HL-60/S4 (cell line): ENCODE measurements around the gene NCKAP5L.

Experiments used
- in situ Hi-C: fragments of 300-500 bp; cut with MboI; formaldehyde crosslinking; loops from 2 replicates; pipeline ENCODE4 v1.14.3; 2022; ENCODE audit warnings: low sequenced_read_pairs

NCKAP5L gene

DNA sequence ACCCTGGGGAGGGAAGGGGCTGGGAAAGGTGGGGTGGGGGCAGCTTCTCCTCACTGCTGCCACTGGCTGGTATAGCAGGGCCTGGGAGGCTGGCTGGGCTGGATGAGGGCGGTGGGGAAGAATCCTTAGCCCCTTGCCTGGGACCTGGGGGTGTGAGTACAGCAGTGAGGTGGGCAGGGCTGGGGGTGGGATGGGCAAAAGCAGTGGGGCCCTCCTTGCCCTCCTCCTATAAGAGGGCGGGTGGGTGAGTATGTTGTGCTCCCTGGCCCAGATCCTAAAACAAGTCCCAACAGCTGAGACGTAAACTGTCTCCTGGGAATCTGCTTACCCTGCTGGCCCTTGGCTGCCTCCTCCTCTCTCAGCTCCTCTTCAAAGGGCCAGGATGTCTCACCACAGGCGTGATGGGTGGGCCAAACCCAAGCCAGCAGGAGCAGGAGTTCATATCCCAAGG is 2.2 kb downstream of the NCKAP5L start:
- in situ Hi-C loops = no loop called here

- in situ Hi-C loops = no loop called here
These were observed 2.7 kb downstream of the NCKAP5L start for GRCh38 chr12:49825360-49825970.

GRCh38 chr12:49824895-49825294 is 3.3 kb downstream of the NCKAP5L start:
- in situ Hi-C loops = no loop called here

- in situ Hi-C loops = no loop called here
These were observed 3.8 kb downstream of the NCKAP5L start for GRCh38 chr12:49824416-49824815.

GRCh38 chr12:49823951-49824350 is 4.3 kb downstream of the NCKAP5L start:
- in situ Hi-C loops = no loop called here

DNA sequence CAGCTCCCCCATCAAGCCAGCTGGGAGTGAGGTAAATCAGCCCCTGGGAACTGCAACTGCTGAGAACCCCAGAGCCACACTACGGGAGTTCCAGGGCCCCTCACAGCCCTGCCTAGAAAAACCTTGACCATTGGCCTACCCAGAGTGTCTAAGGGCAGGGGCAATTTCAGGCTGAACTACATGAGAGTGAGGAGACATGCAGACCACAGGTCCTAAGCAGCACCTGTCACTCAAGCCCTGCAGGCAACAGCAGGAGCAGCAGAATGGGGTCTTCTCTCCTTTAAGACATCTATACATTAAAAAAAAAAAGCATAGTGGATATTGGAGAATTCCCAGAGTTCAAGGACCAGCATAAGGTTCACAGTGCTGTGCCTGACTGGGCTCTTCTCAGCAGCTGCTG is 4.9 kb downstream of the NCKAP5L start:
- in situ Hi-C loops = no loop called here

- in situ Hi-C loops = no loop called here
These were observed 6.6 kb downstream of the NCKAP5L start for GRCh38 chr12:49821373-49822287.

GRCh38 chr12:49819786-49820185 is 8.4 kb downstream of the NCKAP5L start:
- in situ Hi-C loops = no loop called here

DNA sequence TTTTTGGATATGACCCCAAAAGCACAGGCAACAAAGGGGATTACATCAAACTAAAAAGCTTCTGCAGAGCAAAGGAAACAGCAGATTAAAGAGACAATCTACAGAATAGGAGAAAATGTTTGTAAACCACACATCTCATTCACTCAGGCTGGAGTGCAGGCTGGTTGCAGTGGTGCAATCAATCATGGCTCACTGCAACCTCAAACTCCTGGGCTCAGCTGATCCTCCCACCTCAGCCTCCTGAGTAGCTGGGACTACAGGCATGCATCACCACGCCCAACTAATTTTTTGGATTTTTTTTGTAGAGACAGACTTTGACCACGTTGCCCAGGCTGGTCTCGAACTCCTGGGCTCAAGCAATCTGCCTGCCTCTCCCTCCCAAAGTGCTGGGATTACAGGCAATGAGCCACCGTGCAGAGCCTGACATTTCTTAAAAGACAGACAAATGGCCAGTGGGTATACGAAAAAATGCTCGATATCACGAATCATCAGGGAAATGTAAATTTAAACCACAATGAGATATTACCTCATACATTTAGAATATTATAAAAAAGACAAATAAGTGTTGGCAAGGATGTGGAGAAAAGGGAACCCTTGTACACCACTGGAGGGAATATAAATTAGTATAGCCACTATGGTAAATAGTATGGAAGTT is 9.8 kb downstream of the NCKAP5L start:
- in situ Hi-C loops = no loop called here

DNA sequence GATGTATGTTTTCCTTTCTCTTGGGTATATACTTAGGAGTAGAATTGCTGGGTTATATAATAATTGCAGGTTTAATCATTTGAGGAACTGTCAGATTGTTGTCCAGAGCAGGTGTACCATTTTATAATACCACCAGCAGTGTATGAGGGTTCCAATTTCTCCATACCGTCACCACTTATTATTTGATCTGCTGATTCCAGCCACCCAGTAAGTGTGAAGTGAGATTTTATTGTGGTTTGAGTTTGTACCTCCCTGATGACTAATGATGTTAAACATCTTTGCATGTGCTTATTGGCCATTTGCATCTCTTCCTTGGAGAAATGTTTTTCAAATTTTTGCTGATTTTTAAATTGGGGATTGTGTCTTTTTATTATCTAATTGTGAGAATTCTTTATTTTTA is 15.1 kb downstream of the NCKAP5L start:
- in situ Hi-C loops = no loop called here

- in situ Hi-C loops = no loop called here
These were observed 16.2 kb downstream of the NCKAP5L start for GRCh38 chr12:49811961-49812401.

DNA sequence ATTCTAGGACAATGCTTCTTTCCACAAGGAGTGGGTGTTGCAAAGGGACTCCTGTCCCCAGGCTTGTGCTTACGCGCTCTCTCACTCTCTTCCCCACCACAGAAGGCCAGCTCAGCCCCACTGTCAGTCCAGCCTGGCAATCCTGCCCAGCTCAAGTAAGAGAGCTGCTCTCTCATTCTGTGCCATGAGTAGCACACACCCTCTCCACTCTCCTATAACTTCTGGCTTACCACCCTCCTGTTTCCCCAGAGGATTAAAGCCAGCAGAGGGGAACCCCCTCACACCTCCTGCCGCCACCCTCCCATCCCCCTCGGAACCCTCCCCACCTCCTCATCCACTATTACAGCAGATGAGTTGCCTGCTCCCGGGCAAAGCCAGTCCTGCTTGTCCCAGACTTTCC is 17.1 kb downstream of the NCKAP5L start:
- in situ Hi-C loops = no loop called here

DNA sequence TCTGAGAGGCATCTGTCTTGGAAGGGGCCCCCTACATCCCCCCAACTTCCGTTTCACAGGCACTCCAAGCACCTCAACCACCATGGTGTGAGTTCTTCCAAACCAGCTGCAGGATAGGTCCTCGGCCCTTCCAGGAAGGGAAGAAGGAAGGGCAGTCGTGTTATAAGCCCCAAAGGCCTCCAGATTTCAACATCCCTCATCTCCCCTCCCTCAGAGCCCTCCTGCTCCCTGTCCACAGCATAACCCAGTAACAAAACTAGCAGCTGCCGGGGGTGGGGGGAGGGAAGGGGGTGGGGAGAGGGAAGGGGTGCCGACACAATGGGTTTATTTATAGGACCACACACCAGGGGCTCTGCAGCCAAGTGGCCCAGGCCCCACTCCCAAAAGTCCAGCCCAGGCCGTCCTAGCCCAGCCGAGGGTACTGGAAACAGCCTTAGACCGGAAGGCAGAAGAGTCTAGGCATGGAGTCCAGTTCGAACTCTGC is 18.3 kb downstream of the NCKAP5L start:
- in situ Hi-C loops = no loop called here

DNA sequence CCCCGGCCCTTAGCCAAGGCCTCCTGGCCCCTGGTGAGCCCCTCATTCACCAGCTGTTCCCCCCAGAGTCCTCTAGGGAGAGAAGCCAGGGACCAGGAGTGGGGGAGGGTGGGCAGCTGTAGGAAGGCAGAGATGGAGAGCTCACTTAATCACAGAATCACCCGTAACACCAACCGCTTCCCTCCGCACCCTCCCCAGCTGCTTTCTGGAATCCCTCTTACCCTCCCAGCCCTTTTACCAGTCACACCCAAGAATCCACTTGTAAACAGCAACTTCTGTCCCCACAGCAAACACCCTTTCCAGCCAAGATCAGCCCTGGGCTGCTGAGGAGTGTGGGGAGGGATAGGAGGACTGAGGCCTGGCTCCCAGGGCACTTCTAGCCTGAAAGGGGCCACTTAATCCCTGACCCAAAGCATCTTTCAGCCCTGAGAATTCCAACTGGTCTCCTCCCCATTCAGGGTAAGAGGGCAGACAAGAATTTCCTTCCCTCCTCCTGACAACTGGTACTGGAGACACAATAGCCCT is 18.8 kb downstream of the NCKAP5L start:
- in situ Hi-C loops = no loop called here

- in situ Hi-C loops = no loop called here
These were observed 19.4 kb downstream of the NCKAP5L start for GRCh38 chr12:49808686-49809380.

DNA sequence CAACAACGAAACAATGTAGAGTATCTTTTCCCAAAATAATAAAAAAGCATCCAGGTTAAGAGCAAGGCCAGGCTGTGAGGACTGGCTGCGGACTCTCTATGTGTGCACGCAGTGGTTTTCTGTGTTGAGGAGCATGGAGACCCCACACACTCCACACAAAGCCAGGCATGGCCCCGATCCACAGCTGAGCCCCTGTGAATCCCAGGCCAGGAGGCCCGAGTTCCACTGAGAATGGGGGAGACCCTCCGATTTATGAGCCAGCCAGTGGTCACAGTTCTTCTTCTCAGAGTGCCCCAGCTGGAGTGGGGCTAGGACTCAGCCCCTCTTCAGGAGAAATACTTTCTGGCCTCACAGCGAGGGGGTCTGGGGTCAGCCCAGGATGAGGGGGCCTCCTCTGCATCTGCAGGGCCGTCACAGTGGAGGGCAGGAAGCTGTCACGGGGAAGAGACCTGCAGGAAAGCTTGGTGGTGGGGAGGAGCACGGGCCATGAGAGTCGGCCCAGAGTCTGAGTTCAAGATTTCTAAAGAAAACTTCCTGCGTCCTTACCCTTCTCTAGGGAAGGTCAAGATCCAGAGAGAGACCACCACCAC is 20.1 kb downstream of the NCKAP5L start:
- in situ Hi-C loops = no loop called here

DNA sequence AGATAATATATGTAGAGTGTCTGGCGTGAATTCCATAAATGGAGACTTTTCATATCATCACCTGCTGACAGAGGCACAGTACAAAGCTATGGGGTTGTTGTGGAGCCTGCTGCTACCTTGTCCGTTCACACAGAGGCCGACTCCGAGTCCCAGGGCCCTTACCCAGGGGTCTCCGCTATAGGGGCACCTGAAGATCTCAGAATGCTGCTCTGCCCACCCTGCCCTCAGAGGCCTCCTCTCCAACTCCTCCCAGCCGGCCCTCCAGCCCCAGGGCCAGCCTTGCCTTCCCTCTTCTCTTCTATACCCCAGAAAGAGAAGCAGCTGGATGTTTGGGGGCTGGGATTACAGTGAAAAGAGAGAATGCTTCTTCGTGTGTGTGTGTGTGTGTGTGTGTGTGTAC is 21.3 kb downstream of the NCKAP5L start:
- in situ Hi-C loops = no loop called here

GRCh38 chr12:49806321-49806813 is 21.8 kb downstream of the NCKAP5L start:
- in situ Hi-C loops = no loop called here

DNA sequence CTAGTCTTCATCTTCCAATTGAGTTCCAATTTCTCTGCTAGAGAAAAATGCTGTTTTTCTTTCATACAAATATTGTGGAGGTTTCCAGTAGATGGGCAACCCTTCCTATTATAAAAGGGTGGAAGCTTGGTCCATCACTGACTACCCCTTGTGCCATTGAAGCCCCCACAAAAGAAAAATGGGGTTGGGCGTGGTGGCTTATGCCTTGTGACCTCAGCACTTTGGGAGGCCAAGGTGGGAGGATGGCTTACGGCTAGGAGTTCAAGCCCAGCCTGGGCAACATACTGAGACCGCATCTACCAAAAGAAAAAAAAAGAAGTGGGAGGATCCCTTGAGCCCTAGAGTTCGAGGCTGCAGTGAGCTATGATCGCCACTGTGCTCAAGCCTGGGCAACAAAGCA is 22.8 kb downstream of the NCKAP5L start:
- in situ Hi-C loops = no loop called here

DNA sequence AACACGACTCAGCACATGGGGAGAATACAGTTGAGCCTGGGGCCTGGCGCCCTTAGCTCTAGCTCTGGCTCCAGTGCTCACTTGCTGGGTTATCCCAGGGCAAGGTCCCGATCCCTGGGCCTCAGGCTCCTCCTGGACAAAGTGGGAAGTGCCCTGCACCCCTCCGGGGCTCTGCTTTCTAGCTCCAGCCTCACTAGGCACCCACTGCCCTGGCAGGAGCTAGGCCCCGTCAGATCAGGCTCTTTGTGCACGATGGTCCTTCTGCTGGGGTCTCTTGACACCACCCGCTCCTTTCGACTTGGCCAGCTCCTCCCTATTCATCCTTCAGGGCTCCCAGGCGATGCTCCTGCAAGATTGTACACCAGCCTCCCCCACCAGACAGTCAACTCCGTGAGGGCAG is 23.4 kb downstream of the NCKAP5L start:
- in situ Hi-C loops = no loop called here
